PC-9 (cell line): ENCODE data around the gene CMC1.

ENCODE experiments used
- EZH2 ChIP-seq: fragments of 200-600 bp; sonication (generic); IDR thresholded peaks from 2 replicates; pipeline ENCODE4 v1.8.0; 2017; ENCODE audit warnings: antibody characterized with exemption, low read depth
- TF ChIP-seq, protein P1 (sequence below): fragments of 200-600 bp; sonication (generic); conservative IDR thresholded peaks from 2 replicates; pipeline ENCODE4 v1.6.1; 2017; ENCODE audit warnings: mixed run types, antibody characterized with exemption, mild to moderate bottlenecking, moderate library complexity

- TF ChIP-seq, protein P1, sequence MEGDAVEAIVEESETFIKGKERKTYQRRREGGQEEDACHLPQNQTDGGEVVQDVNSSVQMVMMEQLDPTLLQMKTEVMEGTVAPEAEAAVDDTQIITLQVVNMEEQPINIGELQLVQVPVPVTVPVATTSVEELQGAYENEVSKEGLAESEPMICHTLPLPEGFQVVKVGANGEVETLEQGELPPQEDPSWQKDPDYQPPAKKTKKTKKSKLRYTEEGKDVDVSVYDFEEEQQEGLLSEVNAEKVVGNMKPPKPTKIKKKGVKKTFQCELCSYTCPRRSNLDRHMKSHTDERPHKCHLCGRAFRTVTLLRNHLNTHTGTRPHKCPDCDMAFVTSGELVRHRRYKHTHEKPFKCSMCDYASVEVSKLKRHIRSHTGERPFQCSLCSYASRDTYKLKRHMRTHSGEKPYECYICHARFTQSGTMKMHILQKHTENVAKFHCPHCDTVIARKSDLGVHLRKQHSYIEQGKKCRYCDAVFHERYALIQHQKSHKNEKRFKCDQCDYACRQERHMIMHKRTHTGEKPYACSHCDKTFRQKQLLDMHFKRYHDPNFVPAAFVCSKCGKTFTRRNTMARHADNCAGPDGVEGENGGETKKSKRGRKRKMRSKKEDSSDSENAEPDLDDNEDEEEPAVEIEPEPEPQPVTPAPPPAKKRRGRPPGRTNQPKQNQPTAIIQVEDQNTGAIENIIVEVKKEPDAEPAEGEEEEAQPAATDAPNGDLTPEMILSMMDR: no peak
- no peak for TF ChIP-seq EZH2
Observed at GRCh38 chr3:28300345-28300962, 59.0 kb downstream of the CMC1 start.
